GM18499 (cell line): ENCODE data around the gene YWHAE.
A peak's percentile ranks its signal among the peaks of the same experiment; 100 is the strongest.
"Not testable (repeated sequence)": the region's sequence is repeated elsewhere in the genome, so short reads cannot be mapped to it uniquely, and the experiment has no call there.

ENCODE experiments used
- ATAC-seq: cut with Tn5 transposase; IDR thresholded peaks from one replicate; pipeline ENCODE4 v1.9.1; 2021; ENCODE audit warnings: moderate number of reproducible peaks; ENCODE audit not compliant: insufficient read depth, unreplicated experiment

The YWHAE gene

DNA sequence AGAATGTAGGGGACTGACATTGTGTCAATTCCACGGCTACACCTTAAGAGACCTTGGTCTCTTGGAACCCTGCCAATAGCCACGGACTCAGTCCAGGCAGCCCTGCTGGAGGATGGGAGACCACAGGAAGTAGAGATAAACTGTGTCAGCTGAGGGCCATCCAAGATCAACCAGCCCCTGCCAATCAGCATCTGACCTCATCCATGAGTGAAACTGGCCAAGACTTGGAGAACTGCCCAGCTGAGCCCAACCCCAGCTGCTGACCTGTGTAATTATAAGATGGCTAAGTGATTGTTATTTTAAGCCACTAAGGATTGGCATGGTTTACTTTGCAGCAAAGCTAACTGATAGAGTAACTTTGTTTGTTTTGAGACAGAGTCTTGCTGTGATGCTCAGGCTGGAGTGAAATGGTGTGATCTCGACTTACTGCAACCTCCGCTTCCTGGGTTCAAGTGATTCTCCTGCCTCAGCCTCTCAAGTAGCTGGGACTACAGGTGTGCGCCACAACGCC lies 13.3 kb upstream of the YWHAE start:
- no peak for ATAC-seq

DNA sequence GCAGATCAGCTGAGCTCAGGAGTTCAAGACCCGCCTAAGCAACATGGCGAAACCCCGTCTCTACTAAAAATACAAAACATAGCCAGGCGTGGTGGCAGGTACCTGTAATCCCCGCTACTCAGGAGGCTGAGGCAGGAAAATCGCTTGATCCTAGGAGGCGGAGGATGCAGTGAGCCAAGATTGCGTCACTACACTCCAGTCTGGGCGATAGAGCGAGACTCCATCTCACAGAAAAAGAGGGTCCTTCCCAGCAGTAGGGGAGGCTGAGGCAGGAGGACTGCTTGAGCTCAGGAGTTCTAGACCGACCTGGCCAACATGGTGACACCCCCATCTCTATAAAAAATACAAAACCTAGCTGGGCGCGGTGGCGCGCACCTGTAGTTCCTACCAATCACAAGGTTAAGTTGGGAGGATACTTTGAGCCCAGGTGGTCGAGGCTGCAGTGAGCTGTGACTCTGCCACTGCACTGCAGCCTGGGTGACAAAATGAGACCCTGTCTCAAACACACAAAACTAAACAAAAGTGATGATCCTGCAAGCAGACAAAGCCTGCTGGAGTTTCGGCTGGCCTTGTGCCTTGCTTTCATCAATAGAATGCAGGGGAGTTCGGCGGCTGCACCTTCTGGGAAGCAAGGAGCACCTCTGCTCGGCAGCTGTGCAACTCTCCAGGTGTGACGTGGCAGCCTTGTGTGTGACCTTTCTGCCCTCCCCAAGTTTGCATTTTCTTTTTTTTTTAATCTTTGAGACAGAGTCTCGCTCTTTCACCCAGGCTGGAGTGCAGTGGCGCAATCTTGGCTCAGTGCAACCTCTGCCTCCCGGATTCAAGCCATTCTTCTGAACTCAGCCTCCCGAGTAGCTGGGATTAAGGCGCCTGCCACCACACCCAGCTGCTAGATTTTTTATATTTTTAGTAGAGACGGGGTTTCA lies 12.4 kb upstream of the YWHAE start:
- ATAC-seq, result no peak

- ATAC-seq, result no peak
These were observed 2.2 kb upstream of the YWHAE start for GRCh38 chr17:1402262-1402586.

DNA sequence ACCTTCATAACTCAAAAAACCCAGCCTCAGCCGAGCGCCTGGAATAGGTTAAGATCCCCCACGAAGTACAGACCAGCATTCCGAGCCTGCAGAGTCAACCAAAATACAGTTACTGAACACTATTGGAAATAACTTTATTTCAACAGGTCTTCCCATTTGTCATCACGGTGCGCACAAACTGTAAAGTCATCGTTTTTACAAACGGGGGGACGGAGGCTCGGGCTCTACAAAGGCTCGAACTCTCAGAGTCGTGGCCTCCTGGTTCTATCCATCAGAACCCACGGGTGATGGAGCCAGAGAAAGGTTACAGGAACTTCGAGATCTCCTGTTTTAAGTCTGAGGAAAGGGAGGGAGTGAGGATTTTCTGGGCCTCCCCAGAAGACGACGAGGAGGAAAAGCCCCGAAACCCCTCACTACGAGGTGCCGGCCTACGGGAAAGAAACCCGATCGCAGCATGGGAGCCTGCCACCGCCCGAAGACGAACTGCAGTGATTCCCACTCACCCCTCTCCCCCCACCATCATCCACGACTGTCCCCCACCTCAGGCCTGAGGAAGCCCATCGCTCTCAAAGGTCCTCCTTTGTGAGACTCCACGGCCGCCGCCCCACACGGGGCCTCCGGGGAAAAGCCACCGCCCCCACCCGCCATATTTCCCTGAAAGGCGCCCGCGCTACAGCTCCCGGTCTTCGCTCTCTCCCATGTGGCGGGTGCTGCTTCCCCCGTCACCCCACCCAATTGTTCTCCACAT lies 917 bp downstream of the YWHAE start:
- no peak for ATAC-seq

GRCh38 chr17:1398028-1398427 lies 2.0 kb downstream of the YWHAE start:
- ATAC-seq, result no peak

GRCh38 chr17:1395876-1396665 lies 4.0 kb downstream of the YWHAE start:
- ATAC-seq, result not testable (repeated sequence)

DNA sequence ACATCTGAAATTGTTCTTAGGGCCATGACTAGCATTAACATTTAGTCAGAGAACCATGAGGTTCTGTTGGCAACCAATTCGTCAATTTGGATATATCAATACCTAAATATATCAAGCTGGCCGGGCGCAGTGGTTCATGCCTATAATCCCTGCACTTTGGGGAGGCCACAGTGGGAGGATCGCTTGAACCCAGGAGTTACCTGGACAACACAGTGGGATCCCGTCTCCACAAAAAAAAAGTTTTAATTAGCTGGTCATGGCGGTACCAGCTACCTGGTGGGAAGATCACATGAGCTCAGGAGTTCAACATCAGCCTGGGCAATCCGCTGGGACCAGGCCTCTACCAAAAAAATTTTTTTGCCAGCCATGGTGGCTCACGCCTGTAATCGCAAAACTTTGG lies 8.4 kb downstream of the YWHAE start:
- ATAC-seq, result no peak

GRCh38 chr17:1390432-1391367 lies 9.3 kb downstream of the YWHAE start:
- ATAC-seq, result no peak

- not testable (repeated sequence) for ATAC-seq
These were observed 12.4 kb downstream of the YWHAE start for GRCh38 chr17:1387490-1388227.

DNA sequence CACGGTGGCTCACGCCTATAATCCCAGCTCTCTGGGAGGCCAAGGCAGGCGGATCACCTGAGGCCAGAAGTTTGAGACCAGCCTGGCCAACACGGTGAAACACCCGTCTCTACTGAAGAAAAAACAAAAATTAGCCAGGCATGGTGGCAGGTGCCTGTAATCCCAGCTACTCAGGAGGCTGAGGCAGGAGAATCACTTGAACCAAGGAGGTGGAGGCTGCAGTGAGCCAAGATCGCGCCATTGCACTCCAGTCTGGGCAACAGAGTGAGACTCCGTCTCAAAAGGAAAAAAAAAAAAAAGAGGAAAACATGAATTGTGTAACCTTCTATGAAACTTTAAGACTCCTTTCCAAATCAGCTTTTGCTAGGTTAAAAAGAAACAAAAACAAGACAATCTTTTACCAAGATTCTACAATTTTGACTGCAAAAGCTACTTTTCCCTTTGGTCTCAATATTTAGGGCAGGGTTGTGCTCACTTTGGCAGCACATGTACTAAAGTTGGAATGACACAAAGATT lies 13.3 kb downstream of the YWHAE start:
- ATAC-seq, result not testable (repeated sequence)

- ATAC-seq, result no peak
These were observed 13.8 kb downstream of the YWHAE start for GRCh38 chr17:1386265-1386664.

DNA sequence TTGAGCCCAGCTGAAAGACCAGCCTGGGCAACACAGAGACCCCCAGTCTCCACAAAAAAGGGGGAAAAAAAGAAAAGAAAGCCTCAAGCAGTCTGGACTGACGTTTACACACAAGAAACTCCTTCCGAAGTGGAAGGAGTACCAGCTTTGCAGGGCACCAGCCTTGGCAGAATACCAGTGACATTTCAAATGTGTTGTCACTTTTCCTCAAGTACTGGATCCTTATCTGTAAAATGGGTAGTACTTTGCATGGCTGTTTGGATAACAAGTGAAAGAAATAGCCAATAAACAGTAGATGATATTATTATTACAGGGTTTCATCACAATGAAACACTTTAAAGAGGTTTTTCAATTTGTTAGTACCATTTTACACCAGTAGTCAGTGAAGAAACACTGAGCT lies 14.2 kb downstream of the YWHAE start:
- no peak for ATAC-seq

- no peak for ATAC-seq
These were observed 15.1 kb downstream of the YWHAE start for GRCh38 chr17:1384905-1385435.

- peak; percentile 47 for ATAC-seq
These were observed 20.1 kb downstream of the YWHAE start for GRCh38 chr17:1379930-1380313.

DNA sequence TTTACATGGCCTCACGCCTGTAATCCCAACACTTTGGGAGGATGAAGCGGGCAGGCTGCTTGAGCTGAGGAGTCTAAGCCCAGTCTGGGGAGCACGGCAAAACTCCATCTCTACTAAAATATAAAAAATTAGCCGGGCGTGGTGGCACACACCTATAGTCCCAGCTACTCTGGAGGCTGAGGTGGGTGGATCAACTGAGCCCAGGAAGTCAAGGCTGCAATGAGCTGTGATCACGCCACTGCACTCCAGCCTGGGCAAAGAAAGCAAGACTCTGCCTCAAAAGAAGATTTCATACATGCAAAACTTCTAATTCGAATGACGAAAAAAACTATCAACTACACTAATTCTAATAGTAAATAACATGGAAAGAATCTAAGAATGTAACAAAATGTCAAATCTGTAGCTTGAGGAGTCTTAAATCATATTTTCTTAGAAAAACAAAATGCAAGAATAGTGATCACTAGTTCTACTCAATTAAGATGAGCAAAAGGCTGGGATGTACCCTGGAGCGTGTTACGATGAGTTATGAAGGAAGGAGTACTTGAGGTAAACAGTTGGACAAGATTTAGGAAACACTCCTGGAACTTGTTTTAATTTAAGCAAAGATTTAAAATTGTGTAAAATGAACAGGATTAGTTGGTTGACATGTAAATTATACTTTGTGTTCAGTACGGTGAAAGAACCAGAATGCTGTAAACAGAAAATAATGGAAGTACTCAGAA lies 20.7 kb downstream of the YWHAE start:
- ATAC-seq, result no peak

GRCh38 chr17:1378476-1378860 lies 21.6 kb downstream of the YWHAE start:
- ATAC-seq, result not testable (repeated sequence)

- ATAC-seq, result no peak
These were observed 22.7 kb downstream of the YWHAE start for GRCh38 chr17:1377334-1377733.

DNA sequence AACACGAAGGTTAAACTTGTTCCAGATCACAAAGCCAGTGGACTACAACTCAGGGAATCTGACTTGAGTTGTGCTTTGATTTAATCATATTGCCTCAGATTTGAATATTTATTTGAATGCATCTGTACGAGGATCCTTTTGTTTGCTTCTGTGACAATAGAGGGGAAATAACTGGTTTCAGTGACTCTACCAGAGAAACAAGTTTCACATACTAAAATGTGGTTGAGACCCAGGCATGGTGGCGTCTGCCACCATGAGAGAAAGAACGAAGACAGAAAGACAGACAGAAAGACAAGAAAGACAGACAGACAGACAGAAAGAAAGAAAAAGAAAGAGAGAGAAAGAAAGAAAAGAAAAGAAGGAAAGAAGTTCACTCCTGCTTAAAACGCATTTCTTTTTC lies 24.0 kb downstream of the YWHAE start:
- ATAC-seq, result no peak
